ENCODE measurements around the gene FXYD1.
"Not testable (repeated sequence)": the region's sequence is repeated elsewhere in the genome, so short reads cannot be mapped to it uniquely, and the experiment has no call there.

The FXYD1 gene

DNA sequence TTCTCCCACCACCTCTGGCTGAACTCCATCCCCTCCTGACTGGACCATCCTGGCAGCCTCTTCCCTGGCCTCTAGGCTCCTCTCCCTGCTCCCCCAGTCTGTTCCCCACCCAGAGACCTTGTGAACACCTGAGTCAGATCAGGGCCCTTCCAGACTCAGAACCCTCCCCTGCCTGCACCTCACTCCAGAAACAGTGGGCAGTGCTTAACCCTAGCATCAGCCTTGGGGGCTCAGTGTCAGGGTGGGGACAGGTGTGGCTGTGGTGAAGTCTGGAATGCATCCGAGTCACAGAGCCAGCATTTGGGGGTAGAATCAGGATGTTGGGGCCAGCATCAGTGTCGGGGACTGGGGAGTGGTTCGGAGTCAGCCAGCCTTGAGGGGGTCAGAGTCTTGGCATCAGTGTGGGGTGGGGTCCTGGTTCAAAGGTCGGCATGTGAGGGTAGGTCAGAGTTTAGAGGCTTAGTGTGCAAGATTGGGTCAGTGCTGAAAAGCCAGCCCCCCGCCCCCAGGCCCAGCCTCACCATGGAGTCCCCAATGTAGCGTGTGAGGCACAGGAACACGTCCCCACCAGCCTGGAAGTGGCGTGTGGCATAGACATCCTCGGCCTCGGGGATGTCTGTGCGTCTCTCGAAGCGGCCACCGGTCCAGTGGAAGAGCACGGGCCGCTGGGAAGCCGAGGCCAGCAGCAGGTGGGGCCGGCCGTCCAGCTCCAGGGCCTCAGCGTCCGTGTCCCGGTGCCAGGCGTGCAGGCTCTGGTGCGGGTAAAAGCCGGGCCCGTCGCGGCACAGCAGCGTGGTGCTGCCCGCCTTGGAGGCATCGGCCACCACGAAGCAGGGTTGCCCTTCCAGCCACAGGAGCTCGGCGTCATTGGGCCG lies 12.6 kb upstream of the FXYD1 start:
- DNase-seq = no peak

DNA sequence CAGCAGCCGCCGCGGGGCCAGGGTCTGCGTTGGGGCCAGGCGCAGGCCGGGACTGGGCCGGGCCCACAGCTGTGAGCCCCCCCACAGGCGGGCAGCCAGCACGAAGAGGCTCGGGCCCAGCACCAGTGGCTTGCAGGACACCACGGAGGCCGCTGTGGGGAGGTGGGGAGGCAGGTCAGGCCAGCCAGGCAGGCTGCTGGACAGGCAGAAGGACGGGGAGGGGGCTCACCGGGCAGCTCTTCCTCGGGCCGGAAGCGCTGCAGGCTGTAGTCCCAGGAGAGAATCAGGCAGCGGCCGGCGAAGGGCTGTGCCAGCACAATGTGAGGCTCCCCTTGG lies 12.0 kb upstream of the FXYD1 start:
- DNase-seq = no peak

DNA sequence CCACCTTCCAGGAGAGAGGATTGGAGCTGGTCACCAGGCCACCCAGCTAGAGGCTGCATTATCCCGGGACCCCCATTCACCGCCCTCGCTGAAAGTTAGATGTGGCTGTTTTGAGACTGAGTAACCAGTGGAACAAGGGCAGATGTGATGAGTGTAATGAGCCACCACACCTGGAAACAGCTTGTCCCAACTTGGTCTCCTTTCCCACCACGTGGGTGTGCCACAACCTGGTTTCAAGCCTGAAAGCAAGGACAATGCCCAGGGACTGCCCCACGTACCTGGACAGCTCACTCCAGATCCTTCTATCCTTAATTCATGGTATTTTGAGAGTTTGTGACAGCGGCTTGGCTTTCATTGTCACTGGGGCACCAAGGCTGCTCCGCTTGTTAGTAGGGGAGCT lies 10.8 kb upstream of the FXYD1 start:
- no peak for DNase-seq

DNA sequence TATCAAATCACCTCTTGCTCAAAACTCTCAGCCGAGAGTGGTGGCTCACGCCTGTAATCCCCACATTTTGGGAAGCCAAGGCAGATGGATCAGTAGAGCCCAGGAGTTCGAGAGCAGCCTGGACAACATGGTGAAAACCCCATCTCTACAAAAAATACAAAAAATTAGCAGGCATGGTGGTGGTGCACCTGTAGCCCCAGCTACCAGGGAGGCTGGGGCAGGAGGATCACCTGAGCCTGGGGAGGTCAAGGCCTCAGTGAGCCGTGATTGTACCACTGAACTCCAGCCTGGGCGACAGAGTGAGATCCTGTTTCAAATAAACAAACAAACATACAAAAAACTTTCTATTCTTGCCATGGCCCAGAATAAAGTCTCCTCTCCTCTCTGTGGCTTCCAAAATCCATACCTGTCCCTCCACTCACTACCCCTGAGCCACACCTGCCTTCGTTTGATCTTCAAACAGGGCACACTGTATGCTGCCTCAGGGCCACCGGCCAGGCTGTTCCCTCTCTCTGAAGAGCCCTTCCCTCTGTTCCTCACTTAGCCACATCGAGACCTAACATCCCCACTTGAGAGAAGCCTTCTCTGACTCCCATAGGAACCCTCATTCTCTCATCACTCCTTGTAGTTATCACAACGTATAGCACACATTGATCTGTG lies 10.1 kb upstream of the FXYD1 start:
- DNase-seq = no peak

DNA sequence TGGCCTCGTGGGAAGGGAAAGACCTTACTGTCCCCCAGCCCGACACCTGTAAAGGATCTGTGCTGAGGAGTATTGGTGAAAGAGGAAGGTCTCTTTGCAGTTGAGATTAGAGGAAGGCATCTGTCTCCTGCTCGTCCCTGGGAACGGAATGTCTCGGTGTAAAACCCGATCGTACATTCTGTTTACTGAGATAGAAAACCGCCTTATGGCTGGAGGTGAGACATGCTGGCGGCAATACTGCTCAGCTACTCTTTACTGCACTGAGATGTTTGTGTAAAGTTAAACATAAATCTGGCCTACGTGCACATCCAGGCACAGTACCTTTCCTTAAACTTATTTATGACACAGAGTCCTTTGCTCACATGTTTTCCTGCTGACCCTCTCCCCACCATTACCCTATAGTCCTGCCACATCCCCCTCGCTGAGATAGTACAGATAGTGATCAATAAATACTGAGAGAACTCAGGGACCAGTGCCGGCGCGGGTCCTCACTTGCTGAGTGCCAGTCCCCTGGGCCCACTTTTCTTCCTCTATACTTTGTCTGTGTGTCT lies 8.8 kb upstream of the FXYD1 start:
- DNase-seq = not testable (repeated sequence)

DNA sequence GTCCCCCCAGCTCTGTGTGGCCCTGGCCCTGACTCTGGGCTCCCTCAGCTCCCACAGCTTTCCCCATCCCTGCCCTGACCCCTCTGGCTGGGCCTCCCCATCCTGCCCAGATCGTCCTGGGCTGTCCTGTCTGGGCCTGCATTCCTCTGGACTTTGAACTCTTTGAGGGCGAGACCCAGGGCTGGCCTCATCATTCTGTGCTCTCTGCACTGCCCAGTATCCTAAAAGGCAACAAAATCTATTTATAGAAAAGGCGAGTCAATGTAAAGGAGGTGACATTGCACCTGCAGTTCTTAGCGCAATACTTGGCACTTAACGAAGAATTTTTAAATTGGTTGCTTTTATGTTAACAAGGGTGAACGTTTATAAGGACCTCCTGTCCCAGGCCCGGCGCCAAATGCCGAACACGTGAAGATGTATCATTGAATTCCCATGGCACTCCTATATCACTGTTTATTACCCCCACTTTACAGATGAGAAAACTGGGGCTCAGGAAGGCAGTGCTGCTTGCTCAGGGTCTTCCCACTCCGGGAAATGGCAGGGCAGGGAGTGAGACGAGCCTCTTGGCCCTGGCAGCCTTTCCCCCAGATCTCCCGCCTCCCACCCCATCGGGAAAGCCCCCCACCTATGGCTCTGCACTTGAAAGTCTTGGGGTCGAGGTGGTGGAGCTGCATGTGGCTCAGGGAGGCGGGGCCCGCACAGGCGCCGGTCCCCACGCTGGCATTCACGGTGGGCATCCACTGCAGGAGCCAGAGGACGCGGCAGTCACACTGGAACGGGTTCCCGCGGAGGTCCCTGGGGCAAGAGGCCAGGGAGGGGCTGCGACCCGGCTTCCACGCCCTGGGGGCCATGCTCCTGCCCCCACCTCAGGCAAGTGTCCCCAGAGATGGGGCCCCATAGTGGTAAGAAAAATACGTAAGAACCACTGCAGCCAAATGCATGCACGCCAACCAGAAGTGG lies 7.6 kb upstream of the FXYD1 start:
- no peak for DNase-seq

DNA sequence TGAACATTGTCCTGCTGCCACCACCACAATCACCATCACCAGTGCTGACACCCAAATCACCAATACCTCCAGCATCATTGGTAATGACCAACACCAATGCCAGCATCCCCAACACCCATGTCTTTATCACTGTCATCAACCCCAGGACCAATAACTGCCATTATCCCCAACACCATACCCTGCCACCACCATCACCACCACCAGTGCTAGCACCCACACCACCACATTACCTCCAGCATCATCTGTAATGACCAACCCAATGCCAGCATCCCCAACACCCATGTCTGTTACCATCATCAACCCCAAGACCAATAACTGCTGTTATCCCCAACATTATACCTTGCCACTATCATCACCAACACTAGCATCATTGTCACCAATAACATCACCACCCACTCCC lies 6.4 kb upstream of the FXYD1 start:
- DNase-seq = no peak

DNA sequence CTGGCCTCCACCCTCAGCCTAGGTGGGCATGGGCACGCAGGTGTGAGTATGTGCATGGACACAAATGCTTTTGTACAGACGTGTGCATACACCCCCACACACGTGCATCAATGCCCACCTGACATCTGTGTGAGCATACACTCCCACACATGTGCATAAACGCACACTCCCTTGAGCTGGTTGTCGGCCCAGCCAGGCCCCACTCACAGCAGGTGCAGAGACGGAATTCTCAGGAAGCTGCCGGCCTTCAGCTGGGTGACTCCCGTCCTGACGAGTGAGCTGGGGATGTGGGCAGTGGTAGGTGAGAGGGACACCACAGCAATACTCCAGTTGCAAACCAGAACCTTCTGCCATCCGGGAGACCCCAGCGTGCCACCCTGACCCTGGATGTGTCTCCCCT lies 4.8 kb upstream of the FXYD1 start:
- DNase-seq = no peak

DNA sequence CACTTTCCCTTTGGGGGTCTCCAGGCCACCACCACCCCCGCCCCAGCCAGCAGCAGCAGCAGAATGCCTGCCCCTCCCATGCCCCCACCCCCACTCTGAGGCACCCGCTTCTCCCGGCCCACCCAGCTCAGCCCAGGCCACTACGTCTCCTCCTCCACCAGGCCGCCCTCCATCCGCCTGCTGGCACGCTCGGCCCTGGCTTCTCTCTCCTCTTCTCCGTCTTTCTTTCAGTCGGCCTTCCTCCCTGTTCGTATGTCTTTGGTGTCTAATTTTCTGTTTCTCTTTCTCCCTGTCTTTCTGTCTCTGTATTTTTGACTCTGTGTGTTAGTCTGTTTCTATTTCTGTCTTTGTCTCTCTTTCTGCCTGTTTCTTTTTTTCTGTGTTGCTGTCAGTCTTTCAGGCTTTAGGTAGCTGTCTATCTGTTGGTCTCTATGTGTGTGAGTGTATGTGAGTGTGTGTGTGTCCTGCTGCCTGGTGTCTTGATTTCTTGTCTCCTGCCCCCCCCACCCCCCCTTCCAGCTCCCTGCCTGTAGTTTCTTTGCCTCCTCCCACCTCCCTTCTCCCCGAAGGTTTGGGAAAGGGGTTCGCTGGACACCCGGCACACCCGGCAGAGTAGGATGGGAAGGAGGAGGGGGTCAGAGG lies 3.9 kb upstream of the FXYD1 start, which contains the start of gene LGI4:
Gene LGI4 (minus strand): TSS at position 459 of the 642 bp plus-strand sequence. CDS start 379 bp downstream, at position 80.
- no peak for DNase-seq

DNA sequence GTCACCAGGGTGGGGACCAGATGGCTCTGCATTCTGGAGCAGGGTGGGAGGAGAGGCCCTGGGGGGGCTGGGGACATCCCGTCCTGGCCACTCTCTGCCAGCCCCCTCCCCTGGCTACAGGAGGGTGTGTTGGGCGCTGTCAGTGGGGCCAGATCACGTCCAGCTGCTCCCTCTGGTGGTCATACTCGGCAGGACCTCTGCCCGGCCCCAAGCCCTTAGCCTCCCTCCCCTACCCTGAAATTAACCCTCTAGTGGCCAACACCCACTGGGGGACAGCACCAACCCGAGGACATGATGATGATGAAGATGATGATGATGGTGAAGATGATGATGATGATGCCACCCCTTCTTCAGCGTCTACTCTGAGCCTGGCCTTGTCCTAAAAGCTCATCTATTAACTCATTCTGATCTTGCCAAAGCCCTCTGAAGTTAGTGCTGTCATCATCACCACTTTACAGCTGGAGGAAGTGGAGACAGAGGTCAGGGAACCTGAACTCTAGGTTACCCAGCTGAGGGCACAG lies 3.2 kb upstream of the FXYD1 start:
- DNase-seq = peak; percentile 43 to 58

DNA sequence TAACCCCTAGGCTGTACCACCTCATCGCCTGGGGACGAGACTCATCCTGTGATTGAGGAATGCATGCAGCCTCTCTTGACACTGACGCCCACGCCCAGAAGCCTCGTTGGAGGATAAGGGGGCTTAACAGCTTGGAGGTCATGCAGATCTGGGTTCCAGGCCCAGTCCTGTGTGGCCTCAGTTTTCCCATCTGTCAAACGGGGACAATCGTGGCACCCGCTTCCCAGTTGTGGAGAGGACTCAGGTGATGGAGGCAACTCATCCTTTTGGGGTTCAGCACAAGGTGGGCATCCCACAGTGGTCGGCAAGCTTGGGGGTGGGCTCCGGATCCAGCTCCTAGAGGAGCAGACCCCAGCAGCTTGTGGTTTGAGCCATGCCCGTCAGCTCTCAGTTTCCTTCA lies 2.4 kb upstream of the FXYD1 start:
- DNase-seq = no peak

DNA sequence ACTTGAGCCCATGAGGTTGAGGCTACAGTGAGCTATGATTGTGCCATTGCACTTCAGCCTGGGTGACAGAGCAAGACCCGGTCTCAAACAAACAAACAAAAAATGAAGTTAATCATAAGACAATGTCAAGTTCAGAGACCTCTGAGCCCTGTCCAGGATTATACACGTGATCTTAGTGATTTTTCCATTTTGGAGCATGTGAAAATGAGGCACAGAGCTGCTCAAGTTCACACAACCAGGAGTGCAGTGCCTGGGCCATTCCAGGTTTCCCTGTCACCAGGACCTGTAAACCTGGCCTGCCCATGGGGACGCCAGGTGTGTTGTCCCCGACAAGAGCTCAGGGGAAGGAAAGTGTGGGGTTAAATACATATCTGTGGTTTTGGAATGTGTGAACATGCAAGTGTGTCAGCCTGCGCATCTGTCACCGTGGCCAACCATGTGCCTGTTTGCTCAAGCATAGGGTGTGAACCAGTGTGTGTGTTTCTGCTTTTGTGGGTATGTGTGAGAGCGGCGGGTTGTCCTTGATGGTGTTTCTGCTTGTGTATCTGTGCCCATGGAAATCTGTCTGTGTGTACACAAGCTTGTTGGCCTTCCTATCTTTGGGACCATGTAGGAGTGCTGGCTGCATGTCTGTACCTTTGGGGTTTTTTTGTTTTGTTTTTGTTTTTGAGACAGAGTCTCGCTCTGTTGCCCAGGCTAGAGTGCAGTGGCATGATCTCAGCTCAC lies 1.5 kb upstream of the FXYD1 start:
- DNase-seq = no peak

DNA sequence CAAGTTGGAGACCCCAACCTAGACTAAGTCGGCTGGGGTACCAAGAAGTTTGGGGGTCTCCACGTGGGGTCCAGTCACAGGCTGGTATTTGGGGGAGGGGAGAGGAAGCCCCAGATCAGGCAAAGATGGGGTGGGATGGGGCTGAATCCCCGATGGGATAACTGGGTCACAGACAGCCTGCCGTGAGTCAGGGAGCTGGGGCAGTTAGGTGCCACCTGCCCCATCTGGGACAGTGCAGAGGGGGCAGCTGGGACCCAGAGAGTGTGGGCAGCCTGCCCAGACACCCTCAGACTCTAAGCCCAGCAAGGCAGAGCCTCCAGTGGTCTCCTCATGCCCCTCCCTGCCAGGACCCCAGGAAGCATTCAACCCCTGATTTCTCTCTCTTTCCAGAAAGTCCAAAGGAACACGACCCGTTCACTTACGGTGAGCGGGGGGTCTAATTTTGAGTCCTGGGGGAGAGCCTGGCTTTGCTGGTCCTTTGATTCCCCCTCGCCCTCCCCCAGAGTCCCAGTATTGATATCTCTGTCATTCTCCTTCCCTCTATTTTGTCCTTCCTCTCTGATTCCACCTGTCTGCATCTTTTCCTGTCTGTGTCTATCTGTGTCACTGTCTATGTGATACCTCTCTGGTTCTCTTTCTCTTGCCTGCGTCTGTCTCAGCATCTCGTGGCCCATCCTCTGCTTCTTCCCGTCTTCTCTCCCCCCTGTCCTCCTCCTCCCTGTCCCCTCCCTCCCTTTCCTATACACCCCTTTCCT lies 1.8 kb downstream of the FXYD1 start:
- DNase-seq = no peak

DNA sequence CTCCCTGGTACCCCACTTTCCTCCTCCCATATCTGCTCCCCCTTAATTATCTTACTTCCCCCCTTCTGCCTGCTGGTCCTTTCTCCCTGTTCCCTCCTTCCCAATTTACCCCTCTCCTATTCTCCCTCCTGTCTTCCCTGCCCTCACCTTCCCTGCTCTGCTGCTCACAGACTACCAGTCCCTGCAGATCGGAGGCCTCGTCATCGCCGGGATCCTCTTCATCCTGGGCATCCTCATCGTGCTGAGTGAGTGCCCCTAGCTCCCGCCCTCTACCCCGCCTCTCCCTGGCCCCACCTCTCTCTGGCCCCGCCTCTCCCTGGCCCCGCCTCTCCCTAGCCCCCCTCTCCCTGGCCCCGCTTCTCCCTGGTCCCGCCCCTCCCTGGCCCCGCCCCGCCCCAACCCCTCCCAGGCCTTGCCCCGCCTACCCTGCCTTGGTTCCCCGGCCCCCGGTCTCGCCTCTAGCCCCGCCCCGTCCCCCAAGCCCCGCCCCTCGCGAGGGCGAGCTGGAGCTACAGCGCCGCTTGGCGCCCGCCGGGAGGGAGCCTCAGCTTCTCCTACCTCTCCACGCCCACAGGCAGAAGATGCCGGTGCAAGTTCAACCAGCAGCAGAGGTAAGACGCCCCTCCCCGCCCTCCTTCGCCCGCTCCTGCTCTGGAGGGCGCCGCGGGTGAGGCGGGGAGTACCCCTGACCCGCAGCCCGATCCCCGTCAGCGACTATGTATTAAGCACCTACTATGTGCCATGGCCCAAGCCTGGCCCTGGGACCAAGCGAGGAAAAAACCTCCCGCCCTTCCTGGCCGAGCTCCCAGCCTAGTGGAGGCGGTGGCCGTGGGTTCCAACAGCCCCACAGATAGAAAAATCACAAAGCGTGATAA lies 2.6 kb downstream of the FXYD1 start:
- peak; percentile 71 to 89 for DNase-seq

DNA sequence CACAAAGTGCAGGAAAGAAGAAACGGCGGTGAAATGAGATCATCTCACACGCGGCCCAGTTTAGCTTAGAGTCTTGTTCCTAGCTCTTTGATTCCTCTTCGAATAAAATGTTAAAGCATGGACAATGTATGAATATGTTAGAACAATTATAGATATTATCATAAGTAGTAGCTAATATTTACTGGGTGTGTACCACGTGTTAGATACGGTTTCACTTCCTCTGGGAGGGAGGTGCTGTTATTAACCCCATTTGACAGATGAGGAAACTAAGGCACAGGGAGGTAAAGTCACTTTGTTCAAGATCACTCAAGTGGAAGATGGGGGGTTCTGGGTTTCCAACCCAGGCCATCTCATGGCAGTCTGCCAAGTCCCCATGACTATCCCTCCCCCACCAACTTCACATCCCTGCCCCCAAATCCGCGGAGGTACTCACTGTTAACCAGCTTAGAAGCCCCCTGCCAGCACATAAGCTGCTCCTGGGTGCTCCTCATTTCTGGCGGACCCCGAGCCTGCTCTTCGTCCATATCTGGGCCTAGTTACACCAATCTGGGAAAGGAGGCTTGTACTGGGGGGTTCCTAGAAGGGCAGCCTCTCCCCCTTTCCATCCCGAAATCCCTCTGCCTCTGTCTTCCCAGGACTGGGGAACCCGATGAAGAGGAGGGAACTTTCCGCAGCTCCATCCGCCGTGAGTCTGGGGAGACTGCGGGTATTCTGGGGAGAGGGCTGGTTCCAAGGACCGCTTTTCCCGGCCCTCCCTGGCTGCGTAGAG lies 3.4 kb downstream of the FXYD1 start:
- no peak for DNase-seq

DNA sequence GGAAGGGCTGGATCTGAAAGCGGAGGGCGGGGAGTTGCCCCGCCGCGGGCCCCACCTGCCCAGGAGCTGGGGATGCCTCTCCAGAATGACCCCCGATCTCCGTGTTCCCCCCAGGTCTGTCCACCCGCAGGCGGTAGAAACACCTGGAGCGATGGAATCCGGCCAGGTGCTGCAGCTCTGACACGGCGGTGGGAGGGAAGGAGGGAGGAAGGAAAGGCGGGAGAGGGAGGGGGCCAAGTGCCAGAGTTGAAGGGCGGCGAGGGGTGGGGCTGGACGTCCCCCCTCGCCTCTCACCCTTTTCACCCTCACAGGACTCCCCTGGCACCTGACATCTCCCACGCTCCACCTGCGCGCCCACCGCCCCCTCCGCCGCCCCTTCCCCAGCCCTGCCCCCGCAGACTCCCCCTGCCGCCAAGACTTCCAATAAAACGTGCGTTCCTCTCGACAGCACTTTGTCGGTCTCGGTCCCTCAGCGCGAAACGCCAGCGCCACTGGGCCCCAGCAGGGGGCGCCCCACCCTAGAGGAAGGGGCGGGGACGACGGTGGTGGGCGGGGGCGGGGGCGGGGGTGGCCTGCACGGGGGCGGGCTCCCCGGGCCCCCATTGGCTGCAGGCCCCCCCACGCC lies 4.1 kb downstream of the FXYD1 start:
- DNase-seq = peak in 1 of 2 donors; percentile 10

DNA sequence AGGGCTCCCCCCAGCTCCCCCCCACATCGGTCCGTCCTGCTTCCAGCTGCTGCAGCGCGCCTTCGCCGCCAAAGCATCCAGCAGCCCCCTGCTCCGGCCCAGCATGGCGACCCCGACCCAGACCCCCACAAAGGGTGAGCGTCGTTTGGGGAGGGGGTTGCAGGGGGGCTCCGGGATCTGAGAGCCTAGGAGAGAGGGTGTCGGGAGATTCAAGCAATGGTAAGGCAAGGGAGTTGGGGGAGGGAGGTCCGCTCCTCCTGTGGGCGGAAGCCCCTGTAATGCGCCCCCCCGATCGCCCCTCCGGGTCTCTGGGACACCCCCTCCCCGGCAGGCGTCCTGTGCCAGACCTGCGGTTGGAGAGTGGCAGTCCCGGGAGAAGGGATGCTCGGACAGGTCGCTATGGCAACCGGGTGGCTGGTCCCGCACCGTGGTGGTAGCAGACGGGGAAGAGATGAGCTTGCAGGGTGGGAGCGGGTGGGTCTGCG lies 4.6 kb downstream of the FXYD1 start, which contains the start of gene FXYD7:
Gene FXYD7 (plus strand): TSS at position 25 of the 485 bp plus-strand sequence. CDS start 79 bp downstream, at position 104.
- DNase-seq = no peak

DNA sequence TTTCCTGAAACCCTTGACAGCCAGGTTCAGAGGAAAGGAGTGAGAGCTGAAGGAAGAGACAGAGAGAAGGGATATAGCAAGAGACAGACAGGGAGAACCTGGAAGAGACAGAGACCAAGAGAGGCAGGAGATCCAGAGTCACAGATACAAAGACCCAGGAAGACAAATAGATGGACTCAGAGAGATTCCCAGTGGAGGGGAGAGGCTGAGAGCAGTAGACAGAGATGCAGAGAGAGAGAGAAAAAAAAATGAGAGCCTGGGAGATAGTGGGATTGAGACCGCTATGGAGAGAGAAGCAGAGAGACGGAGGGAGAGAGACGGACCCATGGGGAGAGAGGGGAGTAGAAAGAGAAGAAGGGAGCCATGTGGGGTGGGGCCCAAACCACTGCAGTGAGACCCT lies 5.2 kb downstream of the FXYD1 start:
- DNase-seq = no peak

Data from bone marrow (tissue), 2 donors.